Embryonic facial prominence (tissue), 1 donor: ENCODE measurements around the gene SOX18.
"Not testable (repeated sequence)": the region's sequence is repeated elsewhere in the genome, so short reads cannot be mapped to it uniquely, and the experiment has no call there.

Experiments used
- DNase-seq: peaks from one replicate; pipeline ENCODE4 v3.0.0-alpha.2; 2016; ENCODE audit errors: extremely low spot score

Gene SOX18

DNA sequence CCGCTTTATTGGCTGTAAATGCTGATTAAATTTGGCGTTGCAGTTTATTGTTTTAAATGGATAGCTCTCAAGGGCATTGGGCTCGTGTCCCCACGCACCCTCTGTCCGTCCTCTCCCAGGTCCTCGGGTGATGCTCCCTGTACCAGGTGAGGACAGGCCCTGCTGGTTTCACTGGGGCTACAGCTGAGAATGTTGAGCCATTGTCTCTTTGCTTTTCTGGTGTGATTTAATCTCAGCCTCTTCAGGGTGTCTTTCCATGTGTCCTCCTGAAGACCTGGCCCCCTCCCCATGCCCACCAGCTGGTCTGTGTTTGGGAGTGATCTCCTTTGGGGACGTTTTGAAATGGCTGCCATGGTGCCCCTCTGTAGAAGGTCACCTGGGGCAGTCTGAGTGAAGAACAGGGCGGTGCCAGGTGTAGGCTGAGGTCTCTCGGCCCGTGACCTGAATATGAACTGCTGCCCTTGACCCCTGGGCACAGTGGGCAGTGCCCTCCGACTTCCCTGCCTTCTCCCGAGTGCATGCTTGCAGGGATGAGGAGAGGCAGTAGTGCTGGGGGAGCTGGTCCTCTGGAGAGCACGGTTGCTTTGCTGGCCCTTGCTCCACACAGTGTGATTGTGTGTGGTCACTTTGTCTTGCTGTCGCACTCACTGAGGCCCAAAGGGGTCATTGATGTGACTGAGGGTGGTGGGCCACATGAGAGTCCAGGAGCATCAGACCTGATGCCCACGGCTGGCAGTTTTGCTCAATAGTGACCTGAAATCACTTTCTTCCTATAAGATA is 25.9 kb downstream of the SOX18 start:
- DNase-seq, result no peak

DNA sequence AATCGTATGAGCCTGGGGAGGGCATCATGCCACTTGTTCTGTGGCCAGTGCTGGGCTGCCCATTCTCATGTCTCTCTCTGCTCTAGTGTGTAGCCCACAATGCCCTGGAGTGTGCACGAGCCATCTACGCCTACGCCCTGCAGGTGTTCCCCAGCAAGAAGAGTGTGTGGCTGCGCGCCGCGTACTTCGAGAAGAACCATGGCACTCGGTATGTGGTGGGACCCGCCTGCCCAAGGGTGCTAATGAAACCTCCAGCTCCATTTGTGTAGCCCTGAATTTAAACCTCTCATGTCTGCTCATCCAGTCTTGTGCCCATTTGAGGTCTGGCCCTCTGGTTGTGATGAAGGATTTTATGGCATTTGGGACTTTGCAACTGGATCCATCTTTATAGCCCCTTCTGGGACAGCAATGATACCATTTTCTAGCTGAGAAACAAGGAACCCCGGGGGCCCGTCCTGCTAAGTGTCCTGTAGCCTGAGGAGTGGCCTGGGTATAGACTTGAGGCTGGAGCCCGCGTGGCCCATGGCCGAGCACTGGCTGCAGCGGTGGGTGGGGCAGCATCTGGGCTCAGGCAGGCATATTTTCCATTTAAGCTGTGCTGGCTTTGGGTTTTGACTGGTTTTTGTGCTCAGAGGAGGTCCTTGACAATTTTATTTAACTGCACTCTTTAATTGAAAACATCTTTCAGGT is 26.6 kb downstream of the SOX18 start:
- no peak for DNase-seq

DNA sequence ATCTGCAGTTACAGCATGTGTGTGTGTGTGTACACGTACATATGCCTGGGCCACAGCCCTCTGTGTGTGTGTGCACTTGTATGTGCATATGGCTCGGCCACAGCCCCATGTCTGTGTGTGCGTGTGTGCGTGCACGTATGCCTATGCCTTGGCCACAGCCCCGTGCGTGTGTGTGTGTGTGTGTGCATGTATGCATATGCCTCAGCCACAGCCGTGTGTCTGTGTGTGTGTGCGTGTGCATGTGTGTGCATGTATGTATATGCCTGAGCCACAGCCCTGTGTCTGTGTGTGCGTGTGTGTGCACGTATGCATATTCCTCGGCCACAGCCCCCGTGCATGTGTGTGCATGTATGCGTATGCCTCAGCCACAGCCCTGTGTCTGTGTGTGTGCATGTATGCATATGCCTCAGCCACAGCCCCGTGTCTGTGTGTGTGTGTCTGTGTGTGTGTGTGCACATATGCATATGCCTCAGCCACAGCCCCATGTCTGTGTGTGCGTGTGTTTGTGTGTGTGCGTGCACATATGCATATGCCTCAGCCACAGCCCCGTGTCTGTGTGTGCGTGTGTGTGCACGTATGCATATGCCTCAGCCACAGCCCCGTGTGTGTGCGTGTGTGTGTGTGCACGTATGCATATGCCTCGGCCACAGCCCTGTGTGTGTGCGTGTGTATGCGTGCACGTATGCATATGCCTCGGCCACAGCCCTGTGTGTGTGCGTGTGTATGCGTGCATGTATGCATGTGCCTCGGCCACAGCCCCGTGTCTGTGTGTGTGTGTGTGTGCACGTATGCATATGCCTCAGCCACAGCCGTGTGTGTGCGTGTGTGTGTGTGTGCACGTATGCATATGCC is 28.1 kb downstream of the SOX18 start:
- no peak for DNase-seq

DNA sequence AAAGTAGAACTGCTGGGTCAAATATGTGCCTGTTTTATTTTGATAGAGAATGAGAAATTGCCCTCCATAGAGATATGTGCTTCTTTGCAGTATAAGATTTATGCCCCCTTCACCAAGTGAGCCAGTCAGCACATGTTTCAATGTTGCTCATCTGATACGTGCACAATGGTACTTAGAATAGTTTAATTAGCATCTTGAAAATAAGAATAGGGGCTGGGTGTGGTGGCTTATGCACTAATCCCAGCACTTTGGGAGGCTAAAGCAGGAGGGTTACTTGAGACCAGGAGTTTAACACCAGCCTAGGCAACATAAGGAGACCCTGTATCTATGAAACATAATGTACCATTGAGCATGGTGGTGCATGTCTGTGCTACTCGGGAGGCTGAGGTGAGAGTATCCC is 33.8 kb downstream of the SOX18 start:
- no peak for DNase-seq

DNA sequence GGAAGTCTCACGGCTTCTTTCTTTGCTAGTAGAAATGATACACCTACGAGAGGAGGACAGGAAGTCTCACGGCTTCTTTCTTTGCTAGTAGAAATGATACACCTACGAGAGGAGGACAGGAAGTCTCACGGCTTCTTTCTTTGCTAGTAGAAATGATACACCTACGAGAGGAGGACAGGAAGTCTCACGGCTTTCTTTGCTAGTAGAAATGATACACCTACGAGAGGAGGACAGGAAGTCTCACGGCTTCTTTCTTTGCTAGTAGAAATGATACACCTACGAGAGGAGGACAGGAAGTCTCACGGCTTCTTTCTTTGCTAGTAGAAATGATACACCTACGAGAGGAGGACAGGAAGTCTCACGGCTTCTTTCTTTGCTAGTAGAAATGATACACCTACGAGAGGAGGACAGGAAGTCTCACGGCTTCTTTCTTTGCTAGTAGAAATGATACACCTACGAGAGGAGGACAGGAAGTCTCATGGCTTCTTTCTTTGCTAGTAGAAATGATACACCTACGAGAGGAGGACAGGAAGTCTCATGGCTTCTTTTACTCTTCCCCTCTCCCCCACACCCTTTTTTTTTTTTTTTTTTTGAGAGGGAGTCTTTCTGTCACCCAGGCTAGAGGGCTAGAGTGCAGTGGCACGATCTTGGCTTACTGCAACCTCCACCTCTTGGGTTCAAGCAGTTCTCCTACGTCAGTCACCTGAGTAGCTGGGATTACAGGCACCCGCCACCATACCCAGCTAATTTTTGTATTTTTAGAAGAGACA is 36.9 kb downstream of the SOX18 start:
- not testable (repeated sequence) for DNase-seq

DNA sequence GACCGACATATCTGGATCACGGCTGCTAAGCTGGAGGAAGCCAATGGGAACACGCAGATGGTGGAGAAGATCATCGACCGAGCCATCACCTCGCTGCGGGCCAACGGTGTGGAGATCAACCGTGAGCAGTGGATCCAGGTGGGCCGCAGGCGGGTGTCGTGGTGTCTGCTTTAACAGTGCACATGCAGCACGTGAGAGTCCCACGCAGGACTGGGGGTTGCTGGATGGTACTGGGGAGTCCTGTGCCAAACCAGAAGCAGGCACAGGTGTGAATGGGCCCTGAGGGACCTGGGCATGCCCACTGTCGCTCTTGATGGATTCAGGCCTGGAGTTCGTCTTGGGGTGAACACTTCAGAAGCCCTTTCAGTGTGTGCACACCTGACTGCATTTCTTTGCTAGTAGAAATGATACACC is 38.1 kb downstream of the SOX18 start:
- DNase-seq, result no peak

DNA sequence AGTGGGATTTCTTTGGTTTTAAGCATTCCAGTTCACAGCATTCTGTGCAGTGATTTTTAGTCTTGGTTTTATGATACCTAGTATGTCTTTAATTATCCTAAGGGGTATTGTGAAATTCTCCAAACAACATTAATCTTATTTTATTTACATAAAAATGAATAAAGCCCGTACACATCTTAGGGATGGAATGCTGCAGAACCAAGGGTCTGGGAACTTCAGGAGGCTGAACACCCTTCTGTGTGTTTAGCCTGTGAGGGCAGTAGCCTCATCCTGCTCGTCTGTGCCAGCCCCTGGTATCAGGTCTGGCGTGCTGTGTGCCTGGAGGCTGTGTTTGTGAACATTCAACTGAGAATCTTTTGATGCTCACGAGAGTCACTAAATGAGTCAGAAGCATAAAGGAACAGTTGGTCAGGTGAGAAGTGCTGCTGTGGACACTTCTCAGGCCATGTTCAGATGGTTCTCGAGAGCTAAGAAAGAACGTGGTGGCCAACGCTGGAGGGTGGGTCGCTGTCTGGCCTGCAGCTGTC is 38.7 kb downstream of the SOX18 start:
- no peak for DNase-seq

DNA sequence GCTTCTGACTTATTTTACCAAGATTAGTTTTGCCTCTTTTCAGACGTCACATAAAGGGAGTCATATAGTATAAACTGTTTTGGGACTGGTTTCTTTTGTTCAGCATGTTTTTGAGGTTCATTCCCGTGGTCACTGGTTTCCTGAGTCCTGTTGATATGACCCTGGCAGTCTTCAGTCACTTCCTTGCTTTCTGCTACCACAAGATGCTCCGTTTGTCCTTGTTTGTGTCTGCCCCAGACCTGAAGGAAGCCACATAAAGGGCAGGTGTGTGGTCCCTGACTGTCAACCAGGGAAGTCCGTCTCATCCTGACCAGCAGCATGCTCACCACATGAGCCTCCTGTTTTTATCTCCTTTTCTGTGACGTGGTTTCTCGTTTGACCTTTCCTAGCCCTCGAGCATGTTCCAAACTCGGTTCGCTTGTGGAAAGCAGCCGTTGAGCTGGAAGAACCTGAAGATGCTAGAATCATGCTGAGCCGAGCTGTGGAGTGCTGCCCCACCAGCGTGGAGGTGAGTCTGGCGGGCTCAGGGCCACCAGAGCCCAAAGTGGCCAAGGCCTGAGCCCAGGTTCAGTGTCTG is 39.5 kb downstream of the SOX18 start:
- DNase-seq, result no peak

DNA sequence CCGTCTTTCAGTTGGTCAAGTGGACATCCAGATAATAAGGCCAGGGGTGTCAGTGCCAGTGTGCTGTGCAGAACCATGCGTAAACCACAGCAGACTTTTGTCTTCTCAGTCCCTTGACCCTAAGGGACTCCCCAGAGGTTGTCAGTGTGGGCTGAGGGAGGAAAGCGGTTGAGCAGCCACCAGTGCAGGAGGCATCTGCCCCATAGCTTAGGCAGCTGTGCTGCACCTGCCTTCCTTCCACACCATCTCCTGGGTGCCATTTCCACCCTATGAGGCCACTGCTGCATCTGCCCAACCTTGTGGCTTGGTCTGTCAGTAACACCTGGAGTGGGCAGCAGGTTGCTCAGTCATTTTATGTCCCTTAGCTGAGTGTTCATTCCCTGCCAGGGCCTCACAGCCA is 42.5 kb downstream of the SOX18 start:
- DNase-seq, result no peak

DNA sequence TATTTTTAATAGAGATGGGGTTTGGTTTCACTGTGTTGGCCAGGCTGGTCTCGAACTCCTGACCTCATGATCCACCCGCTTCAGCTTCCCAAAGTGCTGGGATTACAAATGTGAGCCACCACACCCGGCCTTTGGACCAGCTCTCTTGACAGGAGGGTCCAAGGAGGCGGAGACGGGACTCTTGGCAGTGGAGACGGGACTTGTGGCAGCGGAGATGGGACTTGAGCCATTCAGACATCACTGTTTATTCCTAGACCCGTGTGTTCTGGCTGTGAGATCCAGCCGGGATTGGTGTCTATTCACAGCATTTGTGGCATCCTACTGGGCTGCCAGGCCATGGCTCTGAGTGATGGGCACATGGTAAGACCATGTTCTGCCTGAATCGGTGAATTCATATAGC is 42.9 kb downstream of the SOX18 start:
- DNase-seq, result no peak

DNA sequence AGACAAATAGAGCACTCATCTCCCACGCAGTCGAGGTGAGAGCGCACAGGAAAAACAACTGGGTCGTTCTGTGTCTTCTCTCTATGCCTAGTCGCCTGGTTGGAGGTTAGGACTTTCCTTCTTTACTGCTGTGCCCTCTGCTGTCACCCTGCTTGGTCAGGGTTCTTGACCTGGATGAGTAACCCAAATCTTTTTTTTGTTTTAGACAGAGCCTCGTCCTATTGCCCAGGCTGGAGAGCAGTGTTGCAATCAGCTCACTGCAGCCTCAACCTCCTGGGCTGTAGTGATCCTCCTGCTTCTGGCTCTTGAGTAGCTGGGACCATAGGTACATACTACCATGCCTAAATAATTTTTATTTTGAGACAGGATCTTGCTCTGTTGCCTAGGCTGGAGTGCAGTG is 44.0 kb downstream of the SOX18 start:
- no peak for DNase-seq

DNA sequence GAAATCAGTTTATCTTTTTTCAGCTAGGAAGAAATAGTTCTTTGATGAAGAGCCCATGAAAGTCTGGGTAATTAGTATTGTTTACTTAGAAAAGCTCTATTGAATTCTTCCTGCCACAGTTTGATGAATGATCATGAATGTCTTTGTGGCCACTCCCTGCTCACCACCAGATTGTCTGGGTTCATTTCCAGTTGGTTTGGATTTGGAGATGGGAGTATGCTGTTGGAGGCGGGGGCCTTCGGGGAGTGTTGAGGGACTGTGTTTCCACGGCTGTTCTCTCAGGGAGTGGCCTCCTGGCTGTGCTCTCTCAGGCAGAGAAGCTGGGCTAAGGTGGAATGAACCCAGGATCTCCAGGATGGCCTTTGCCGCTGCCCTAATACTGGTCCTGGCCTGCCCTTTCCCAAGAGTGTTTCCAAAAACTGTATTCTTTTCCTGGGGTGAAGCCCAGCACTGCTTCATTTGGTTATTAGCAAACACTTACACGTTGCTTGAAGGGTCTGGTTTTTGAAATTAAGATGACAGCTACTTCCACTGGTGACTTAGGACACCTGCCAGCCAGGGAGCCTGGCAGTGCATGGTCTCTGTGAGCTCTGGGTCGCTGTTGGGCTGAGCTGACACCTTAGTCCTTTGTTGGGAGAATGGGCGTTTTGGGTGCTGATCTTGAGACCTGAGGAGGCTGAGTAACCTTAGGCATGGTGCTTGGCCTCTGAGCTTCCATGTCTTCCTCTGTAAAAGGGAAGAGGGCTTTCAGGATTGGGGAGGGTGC is 45.3 kb downstream of the SOX18 start:
- no peak for DNase-seq

DNA sequence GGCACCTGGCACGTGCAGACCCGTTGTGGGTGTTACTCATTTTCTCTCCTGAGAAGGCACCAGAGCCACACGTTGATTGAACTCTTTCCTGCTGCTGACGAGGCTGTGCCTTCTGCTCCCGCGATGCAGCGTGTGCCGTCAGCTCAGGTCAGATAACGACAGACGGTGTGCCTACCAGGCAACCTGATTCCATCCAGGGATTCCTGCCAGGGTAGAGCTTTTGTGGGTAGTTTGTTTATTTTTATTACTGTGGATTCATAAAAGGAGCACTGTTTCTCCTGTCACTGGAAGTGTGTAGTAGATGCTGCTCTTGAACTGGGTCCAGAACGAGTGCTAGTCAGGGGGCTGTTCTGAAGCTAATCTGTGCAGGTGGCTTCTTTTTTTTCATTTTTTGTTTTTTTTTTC is 47.8 kb downstream of the SOX18 start:
- DNase-seq, result no peak

DNA sequence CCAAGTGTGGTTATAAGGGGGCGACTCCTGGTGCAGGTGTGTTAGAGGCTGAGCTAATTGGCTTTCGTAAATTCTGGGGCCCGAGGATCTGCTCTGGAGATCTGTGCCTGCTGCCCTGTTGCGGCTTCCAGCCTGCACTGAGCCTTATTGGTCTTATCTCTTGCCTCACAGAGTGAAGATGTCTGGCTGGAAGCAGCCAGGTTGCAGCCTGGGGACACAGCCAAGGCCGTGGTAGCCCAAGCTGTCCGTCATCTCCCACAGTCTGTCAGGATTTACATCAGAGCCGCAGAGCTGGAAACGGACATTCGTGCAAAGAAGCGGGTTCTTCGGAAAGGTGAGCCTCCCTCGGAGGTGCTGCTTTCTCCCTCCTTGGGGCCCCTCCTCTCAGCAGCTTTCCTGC is 48.5 kb downstream of the SOX18 start:
- DNase-seq, result no peak
